Medulla oblongata (tissue), 1 donor: ENCODE measurements around the gene SDHAF4.
"Not testable (repeated sequence)": the region's sequence is repeated elsewhere in the genome, so short reads cannot be mapped to it uniquely, and the experiment has no call there.

Source experiments
- DNase-seq: peaks from one replicate; pipeline ENCODE4 v3.0.0-alpha.2; 2015; ENCODE audit errors: extremely low spot score

Gene SDHAF4

GRCh38 chr6:70592391-70593117, 25.8 kb downstream of the SDHAF4 start:
- no peak for DNase-seq

GRCh38 chr6:70593118-70593486, 26.4 kb downstream of the SDHAF4 start:
- DNase-seq, result no peak

DNA sequence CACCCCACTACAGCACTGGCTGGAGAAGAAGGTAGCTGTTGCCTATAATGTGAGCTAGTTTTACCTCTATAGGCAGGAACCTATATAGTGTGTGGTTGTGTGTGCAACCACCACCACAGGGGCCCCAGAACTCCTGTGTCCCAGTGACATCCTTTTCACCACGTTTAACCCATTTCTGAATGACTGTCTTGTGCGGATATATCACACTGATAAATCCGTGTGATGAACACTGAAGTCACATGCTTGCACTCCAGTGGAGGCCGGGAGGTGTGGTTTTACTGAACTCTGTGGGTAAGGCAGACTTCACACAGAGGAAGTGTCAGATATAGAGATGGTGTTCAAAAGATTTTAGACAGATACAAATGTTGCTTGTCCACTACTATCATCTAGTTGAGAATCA, 32.5 kb downstream of the SDHAF4 start:
- DNase-seq, result no peak

- no peak for DNase-seq
Measured at GRCh38 chr6:70601014-70601413, 34.3 kb downstream of the SDHAF4 start.

DNA sequence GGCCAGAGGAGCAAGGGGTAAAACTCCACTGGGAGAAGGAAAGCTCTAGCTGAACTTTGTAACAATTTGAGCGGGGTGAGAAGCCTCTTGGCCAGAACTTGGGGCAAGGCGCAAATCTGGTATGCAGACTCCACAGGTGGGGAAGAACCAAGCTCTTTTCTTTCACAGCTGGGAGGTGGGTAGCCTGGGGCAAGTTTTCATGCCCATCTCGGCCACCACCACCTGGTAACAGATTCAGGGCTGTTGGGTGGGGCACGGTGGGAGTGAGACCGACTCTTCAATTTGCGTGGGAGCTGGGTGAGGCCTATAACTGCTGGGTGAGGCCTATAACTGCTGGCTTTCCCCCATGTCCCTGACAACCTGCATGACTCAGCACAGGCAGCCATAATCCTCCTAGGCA, 37.5 kb downstream of the SDHAF4 start:
- DNase-seq, result no peak

GRCh38 chr6:70607371-70607770, 40.6 kb downstream of the SDHAF4 start:
- DNase-seq, result not testable (repeated sequence)

DNA sequence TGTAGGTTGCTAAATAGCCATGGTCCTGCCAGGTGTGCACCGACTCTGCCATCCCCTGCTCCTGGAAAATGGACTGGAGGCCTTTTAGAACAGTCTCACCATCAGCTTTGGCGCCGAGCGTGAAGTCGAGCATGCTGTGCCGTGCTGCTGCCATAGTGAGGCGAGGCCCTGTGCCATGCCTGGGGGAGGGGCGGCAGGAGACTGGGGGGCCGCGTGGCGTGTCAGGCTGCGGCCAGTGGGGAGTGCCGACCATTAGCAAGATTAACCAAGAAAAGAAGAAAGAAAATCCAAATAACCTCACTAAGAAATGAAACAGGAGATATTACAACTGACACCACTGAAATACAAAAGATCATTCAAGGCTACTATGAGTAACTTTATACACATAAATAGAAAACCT, 42.5 kb downstream of the SDHAF4 start:
- DNase-seq, result not testable (repeated sequence)

DNA sequence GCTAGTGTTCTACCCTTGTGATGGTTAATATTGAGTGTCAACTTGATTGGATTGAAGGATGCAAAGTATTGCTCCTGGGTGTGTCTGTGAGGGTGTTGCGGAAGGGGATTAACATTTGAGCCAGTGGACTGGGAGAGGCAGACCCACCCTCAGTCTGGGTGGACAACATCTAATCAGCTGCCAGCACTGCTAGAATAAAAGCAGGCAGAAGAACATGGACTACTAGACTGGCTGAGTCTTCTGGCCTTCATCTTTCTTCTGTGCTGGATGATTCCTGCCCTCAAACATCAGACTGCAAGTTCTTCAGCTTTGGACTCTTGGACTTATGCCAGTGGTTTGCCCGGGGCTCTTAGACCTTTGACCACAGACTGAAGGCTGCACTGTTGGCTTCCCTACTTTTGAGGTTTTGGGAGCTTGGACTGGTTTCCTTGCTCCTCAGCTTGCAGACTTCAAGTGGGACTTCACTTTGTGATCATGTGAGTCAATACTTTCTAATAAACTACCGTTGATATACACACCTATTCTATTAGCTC, 50.1 kb downstream of the SDHAF4 start:
- no peak for DNase-seq

DNA sequence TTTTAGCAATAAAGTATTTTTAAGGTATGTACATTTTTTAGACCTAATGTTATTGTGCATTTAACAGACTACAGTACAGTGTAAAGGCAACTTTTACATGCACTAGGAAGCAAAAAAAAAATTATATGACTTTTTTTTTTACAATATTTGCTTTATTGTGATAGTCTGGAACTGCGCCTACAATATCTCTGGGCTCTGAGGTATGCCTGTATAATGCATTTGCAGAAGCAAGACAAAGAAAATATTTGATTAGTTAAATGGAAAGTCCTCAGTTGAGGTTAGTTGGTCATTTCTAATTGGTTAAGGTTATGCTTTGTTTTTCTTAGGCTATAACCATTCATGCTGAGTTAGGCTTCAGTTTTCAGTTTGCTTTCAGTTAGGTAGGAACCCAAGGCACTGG, 54.0 kb downstream of the SDHAF4 start:
- no peak for DNase-seq

DNA sequence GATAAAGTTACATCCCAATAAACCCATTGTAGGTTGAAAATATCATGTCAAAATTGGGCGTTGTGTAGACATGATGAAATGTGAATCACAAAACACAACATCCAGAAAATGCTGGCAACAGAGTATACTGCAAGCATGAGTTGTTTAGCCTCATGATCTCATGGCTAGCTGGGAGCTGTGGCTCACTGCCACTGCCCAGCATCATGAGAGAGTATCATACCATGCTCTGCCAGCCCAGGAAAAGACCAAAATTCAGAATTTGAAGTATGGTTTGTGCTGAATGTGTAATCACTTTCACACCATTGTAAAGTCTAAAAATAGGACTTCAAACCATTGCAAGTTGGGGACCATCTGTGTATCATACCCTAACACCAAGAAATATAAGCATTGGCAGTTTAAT, 55.7 kb downstream of the SDHAF4 start:
- no peak for DNase-seq

- no peak for DNase-seq
Measured at GRCh38 chr6:70625436-70625835, 58.7 kb downstream of the SDHAF4 start.

GRCh38 chr6:70627500-70628254, 60.9 kb downstream of the SDHAF4 start:
- DNase-seq, result no peak

DNA sequence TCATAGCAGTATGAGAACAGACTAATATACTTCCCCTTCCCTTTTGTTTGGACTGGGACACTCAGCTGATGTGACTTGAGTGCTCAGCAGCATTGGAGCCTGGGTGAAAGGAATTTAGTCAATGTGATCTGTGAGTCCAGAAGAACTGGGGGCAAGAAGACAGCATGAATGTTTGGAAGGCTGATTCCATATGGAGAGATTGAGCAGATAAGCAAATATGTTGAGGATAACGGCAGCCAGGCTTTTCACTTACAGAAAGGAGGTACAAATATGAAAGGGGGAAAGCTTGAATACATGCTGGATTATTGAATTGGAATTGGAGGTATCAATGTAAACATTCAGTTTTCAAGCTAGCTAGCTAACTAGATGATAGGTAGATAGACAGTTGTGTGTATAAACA, 63.2 kb downstream of the SDHAF4 start:
- DNase-seq, result no peak

GRCh38 chr6:70633870-70634269, 67.1 kb downstream of the SDHAF4 start:
- no peak for DNase-seq

- DNase-seq, result no peak
Measured at GRCh38 chr6:70636596-70636995, 69.9 kb downstream of the SDHAF4 start.

GRCh38 chr6:70638468-70638867, 71.7 kb downstream of the SDHAF4 start:
- no peak for DNase-seq
